Ascending aorta (tissue), 2 donors: ENCODE results near the gene ANKRD9. TPM values are rescaled to one million over a fixed set of nuclear protein-coding genes. Genes with fewer than 3 reads are reported as not detected.

ENCODE experiments used
- DNase-seq, 2 donors: peaks; one replicate each; pipeline ENCODE4 v3.0.0-alpha.2; 2019; ENCODE audit warnings: low spot score in 2 of 2
- H3K27ac ChIP-seq, 2 donors: fragments of 200-600 bp; sonication (generic); one replicate each; pipeline ENCODE4 v1.5.1; 2016 to 2017; ENCODE audit warnings: mild to moderate bottlenecking in 1 of 2
- H3K27me3 ChIP-seq: fragments of 200-600 bp; sonication (generic); one replicate; pipeline ENCODE4 v1.5.1; 2017
- H3K36me3 ChIP-seq, 2 donors: fragments of 200-600 bp; sonication (generic); one replicate each; pipeline ENCODE4 v1.5.1; 2016
- H3K4me1 ChIP-seq, 2 donors: fragments of 200-600 bp; sonication (generic); one replicate each; pipeline ENCODE4 v1.5.1; 2016 to 2017; ENCODE audit warnings: mild to moderate bottlenecking in 1 of 2
- H3K4me3 ChIP-seq, 2 donors: fragments of 200-600 bp; sonication (generic); one replicate each; pipeline ENCODE4 v1.5.1; 2016 to 2017; ENCODE audit warnings: mild to moderate bottlenecking in 1 of 2
- H3K9me3 ChIP-seq, 2 donors: fragments of 200-600 bp; sonication (generic); one replicate each; pipeline ENCODE4 v1.5.1; 2016
- CTCF ChIP-seq, 3 experiments: fragments of 200-600 bp in 2 of 3; fragments of 450-650 bp in 1 of 3; sonication (generic) in 2 of 3; IDR thresholded peaks; one replicate each; pipeline ENCODE4 v1.5.1; 2016 to 2019; ENCODE audit warnings: antibody characterized with exemption in 3 of 3, mild to moderate bottlenecking in 1 of 3, moderate library complexity in 1 of 3
- intact Hi-C: fragments of 100-400 bp; cut with DNase I; formaldehyde crosslinking; loops from one replicate; pipeline ENCODE4 v1.15.1; 2023
- total RNA-seq: library from RNA; depleted of rRNA; stranded (reverse); fragments of >200 nt; gene quantifications from one replicate; pipeline ENCODE4 v1.1.0, GENCODE V29; 2016

ANKRD9 gene
- total RNA-seq, 1 donor from 2014 or later = 118 TPM

GRCh38 chr14:102528431-102529170 is 19.0 kb upstream of the ANKRD9 start:
- Histone ChIP-seq H3K9me3 (no peaks in the 10 kb centered on the region), H3K4me3 (no peak overlapping the region), H3K27ac (no peak overlapping the region), H3K4me1 (peaks cover 0 to 5% of the 10 kb centered on the region in 2 donors), H3K36me3 (no peaks in the 10 kb centered on the region), H3K27me3 (no peaks in the 10 kb centered on the region)
- intact Hi-C loops = no loop called here
- no peak for TF ChIP-seq CTCF (IDR thresholded peaks at IDR 0.05)
- no peak for DNase-seq

- intact Hi-C loops = no loop called here
- Histone ChIP-seq H3K4me3 (peak overlapping the region in 1 of 2 donors; percentile 81), H3K27ac (no peak overlapping the region), H3K9me3 (no peaks in the 10 kb centered on the region), H3K27me3 (no peaks in the 10 kb centered on the region), H3K4me1 (peaks cover 0 to 5% of the 10 kb centered on the region in 2 donors), H3K36me3 (no peaks in the 10 kb centered on the region)
- TF ChIP-seq CTCF (IDR thresholded peaks at IDR 0.05) = no peak
- no peak for DNase-seq
These were observed 16.4 kb upstream of the ANKRD9 start for GRCh38 chr14:102525929-102526497.

- no peak for TF ChIP-seq CTCF (IDR thresholded peaks at IDR 0.05)
- Histone ChIP-seq H3K9me3 (no peaks in the 10 kb centered on the region), H3K4me3 (peak overlapping the region; percentile 63 to 81), H3K27ac (peak overlapping the region; percentile 71 to 83), H3K36me3 (no peaks in the 10 kb centered on the region), H3K4me1 (peaks cover 0 to 5% of the 10 kb centered on the region in 2 donors), H3K27me3 (no peaks in the 10 kb centered on the region)
- intact Hi-C loops = no loop called here
- DNase-seq = no peak
These were observed 15.8 kb upstream of the ANKRD9 start for GRCh38 chr14:102525219-102525928.

GRCh38 chr14:102524451-102525218 is 15.1 kb upstream of the ANKRD9 start:
- Histone ChIP-seq H3K27me3 (no peaks in the 10 kb centered on the region), H3K27ac (peak overlapping the region; percentile 71 to 83), H3K4me3 (peak overlapping the region; percentile 63 to 81), H3K4me1 (peaks cover 0 to 5% of the 10 kb centered on the region in 2 donors), H3K9me3 (no peaks in the 10 kb centered on the region), H3K36me3 (no peaks in the 10 kb centered on the region)
- TF ChIP-seq CTCF (IDR thresholded peaks at IDR 0.05) = peak; percentile 98 to 99 (median 98)
- intact Hi-C loops = loop anchor here (1.0 kb wide), 2 partner anchors 15 to 69 kb away; partner anchors contain the start of gene ANKRD9
- DNase-seq = peak; percentile 94 to 99
